ENCODE results near the gene KITLG. TPM values are rescaled to one million over a fixed set of nuclear protein-coding genes. Genes with fewer than 3 reads are reported as not detected.

The KITLG gene
- polyA plus RNA-seq, 2 of the 4 experiments (the other 2 are of a cell fraction): 8.0 to 10.1 TPM

Small RNA genes lying within 50 kb of the gene (small RNA-seq; reads per million reads assigned to genes)
- 0 to 0.86 (median 0) reads per million in 6 experiments for gene RNU1-117P
